OCI-LY7 (cell line): ENCODE results near the gene B3GNT9.

ENCODE experiments used
- CTCF ChIP-seq: fragments of 200-600 bp; sonication (generic); conservative IDR thresholded peaks from 2 replicates; pipeline ENCODE4 v1.5.1; 2014; ENCODE audit warnings: mild to moderate bottlenecking, antibody characterized with exemption, low read length, moderate library complexity, mixed read lengths
- EZH2phosphoT487 ChIP-seq: fragments of 200-600 bp; sonication (generic); IDR thresholded peaks from 2 replicates; pipeline ENCODE4 v1.6.1; 2018; ENCODE audit warnings: low read depth, borderline replicate concordance, mild to moderate bottlenecking, mixed run types, antibody characterized with exemption, low read length, moderate library complexity, mixed read lengths

- TF ChIP-seq CTCF: no peak
- no peak for TF ChIP-seq EZH2phosphoT487
Measured at GRCh38 chr16:67141391-67141790, 9.4 kb downstream of the B3GNT9 start.
